GM21381 (cell line): ENCODE measurements around the gene PFN1.
A peak's percentile ranks its signal among the peaks of the same experiment; 100 is the strongest.

Experiments
- ATAC-seq: cut with Tn5 transposase; IDR thresholded peaks from one replicate; pipeline ENCODE4 v1.9.1; 2021; ENCODE audit warnings: mild to moderate bottlenecking, moderate library complexity; ENCODE audit not compliant: unreplicated experiment

PFN1 gene

DNA sequence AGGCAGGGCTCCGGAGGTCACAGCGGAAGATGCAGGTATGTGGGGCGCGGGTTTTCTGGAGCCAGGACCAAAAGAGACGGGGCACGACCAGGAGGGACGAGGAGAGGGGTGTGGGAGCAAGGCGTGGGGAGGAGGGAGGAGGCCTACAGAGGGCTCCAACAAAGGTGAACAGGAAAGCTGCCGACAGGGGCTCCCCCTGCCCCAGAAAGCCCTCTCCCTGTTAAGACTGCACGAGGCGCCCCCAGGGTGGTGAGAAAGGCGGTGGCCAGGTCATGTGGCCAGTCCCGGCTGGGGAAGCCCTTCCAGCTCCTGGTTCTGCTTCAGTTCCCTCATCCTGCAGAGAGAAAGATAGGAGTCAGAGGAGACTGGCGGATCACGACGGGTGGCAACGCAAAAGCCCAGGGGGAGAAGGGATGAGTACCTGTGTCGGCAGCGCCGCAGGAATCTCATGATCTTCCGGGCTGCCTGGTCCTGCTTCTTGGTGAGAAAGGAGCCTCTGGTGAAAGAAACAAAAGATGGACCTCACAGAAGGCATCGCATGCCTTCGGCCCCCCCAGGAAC lies 20.2 kb upstream of the PFN1 start:
- ATAC-seq: no peak

DNA sequence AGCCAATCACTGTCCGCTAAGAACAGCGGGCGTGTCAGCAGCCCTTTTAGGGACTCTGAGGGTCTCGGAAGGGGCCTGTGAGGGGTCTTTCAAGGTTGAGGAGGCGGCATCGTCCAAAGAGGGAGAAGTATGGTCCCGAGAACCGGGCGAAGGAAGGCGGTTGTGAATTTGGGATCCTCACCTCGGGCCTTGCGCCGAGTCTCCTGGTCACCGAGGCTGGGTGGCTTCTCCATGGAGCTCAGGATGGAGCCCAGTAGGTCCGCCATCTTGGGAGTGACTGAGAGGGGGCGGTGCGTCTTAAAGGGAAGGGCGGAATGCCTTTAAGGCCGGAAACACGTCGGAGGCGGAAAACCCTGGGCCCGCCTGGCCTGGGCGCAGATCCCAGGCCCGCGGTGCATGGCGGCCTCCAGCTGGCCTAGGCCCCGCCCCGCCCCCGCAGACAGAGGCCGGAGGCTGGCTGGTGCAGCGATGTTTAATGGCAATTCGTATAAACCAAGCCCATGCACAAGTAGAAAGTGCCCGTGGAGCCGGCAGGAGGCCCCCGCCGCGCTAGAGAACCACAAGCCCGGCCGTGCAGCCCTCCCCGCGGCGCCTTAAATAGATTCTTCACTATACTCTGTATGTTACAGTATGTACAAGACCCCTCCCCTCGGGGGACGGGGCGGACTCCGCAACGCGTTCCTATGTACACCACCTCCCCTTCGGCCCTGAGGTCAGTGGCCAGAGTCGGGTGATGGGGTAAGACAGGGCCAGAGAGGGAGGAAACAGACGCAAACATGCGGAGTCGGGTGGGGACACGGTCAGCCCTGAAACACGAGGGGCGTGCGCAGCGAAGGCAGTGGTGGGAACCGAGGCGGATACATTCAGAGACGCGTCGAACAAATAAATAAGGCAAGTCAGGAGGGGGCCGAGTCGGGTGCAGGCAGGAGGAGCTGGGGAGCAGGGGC lies 19.5 kb upstream of the PFN1 start, which contains the start of gene SPAG7:
Gene SPAG7, minus strand, starts transcription at position 279 of the 947 bp plus-strand sequence. Its CDS starts 13 bp downstream, at position 266.
- ATAC-seq: peak; percentile 61

DNA sequence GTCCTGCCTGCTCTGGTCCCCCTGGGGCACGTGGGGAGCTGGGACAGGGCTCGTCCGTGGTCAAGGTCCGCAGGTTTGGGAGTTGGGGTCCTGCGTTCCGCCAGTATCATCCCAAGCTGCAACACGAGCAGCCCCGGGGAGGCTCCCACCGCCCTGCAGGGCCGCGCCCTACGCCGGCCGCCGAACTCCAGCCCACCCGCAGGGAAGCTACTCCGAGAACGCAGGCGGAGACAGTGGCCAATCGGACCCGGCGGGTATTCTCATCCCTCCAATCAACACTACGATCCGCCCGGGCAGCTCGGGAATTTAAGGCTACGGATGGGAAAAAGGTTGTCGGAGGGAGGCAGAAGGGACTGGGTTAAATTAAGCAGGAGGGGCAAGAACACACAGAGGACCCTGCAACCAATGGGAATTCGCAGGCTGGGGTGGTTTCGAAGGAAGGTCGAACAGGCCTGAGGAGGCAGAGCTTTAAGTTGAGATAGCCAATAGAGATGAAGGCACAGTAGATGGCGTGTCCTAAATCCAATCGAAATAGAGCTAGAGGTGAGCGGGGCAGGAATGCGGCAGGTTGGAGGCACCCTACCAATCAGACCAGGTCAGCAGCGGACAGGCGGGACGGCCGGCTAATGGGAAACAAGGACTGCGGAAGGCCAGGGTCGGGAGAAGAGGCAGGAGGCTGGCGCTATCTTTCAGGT lies 18.7 kb upstream of the PFN1 start:
- ATAC-seq: peak; percentile 73

DNA sequence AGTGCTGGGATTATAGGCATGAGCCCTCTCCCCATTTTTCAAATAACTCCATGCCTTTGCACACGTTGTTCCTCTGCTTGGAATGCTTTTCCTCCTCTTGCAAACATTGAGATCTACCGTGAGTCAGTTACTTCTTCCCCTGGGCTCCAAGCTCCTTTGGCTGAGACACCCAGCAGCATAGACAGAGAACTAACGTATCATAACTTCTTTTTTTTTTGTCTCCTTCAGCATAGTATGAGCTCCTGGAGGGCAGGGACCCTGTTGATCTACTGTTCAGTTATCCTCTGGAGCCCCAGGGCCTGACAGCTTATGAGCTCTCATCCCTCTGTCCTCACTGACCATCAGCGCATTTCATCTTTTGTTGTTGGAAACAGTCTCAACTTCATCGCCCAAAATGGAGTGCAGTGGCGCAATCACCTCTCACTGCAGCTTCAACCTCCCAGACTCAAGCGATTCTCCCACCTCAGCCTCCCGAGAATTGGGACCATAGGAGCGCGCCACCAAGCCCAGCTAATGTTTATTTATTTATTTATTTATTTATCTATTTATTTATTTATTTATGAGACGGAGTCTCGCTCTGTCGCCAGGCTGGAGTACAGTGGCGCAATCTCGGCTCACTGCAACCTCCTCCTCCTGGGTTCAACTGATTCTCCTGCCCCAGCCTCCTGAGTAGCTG lies 17.1 kb upstream of the PFN1 start:
- no peak for ATAC-seq

DNA sequence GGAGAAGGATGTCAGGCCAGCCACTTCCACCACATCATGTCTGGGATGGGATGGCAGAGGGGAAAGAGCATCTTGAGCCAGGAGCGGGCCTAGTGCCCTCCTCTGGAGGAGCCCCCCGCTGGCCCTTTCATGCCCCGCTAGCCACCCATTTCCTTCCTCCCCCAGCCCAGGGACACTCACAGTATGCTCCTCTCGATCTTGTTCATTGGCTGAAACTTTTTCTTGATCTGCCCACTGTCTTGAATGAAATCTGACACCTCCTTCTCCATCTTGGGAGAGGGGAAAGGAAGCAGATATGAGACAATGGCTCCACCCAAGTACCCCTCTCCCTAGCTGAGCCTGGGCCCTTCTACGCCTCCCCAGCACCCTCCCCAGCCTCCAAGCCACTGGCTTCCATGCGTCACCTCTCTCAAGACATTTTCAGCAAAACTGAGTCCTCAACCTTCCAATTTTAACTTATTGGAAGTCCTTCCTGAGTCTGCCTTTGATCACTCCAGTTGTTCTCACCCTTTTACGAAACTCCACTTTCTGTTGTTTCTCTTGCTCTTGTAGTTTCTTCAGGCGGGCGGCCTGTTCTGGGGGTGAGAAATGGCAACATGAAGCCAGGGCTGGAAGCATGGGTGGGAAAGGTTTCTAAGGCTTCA lies 12.1 kb upstream of the PFN1 start:
- no peak for ATAC-seq

DNA sequence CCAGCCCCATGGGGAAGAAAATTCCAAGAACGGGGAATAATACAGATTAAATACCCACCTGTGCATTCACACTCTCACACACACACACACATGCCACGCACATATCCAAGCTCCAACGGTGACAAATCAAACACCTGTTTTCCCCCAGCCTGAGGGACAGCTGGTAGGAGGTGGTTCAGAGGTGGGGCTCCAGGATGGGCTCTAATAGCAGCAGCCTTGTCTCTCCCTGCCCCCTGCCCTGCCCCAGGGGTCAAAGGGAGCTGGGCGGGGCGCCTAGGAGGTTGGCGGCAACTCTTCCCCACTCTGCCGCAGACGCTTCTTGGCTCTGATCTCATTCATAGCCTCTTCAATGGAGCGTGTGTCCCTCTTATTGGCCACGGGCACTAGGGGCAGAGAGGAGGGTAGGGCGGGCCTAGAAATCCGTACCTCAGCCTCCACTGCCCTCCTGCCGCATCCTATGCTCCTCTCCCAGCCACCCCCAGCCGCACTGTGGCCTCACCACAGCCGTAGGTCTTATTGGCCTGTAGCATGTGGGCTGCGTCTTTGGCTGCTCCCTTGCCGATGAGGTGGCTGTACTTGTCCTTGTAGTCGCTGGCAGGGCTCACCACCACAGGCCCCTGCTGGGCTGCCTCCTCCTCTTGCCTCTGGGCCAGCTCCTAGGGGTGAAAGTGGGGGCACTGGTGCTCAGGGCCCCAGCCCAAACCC lies 11.1 kb upstream of the PFN1 start:
- no peak for ATAC-seq

DNA sequence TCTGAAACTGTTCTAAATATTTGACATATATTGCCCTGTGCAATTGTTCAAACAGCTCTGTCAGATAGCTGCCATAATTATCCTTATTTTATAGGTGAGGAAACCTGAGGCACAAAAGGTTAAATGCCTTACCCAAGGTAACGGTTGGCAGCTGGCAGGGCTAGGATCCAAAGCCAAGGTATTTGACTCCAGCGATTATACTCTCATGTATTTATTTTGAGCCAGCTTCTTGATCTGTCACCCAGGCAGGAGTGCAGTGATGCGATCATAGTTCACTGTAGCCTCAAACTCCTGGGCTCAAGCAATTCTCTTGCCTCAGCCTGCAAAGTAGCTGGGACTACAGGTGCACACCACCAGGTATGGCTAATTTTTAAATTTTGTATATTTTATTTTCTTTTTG lies 9.8 kb upstream of the PFN1 start:
- ATAC-seq: no peak

DNA sequence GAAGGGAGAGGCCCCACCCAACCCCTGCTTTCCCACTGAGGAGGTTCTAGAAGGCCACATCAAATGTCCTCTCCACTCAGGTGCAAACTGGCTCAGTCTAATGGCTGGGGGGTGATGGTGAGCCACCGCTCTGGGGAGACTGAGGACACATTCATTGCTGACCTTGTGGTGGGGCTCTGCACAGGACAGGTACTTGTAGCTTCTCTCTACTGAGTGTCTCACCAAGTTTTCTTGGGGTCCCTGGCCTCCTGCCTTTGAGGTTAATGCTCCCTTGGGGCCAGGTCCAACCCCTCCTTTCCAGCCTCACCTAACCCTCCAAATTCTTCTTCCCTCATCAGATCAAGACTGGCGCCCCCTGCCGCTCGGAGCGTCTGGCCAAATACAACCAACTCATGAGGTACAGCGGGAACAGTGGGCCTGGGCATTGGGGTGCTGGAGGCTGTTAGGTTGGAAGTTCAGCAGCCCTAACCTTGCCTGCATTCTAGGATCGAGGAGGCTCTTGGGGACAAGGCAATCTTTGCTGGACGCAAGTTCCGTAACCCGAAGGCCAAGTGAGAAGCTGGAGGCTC lies 8.2 kb upstream of the PFN1 start:
- ATAC-seq: no peak

DNA sequence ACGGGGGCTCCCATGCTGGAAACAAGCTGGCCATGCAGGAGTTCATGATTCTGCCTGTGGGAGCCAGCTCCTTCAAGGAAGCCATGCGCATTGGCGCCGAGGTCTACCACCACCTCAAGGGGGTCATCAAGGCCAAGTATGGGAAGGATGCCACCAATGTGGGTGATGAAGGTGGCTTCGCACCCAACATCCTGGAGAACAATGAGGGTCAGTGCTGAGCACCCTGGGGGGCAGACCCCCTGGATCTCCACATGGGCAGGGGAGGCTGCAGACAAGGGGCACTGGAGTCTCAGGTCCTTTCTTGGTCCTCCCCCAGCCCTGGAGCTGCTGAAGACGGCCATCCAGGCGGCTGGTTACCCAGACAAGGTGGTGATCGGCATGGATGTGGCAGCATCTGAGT lies 6.8 kb upstream of the PFN1 start:
- ATAC-seq: no peak

DNA sequence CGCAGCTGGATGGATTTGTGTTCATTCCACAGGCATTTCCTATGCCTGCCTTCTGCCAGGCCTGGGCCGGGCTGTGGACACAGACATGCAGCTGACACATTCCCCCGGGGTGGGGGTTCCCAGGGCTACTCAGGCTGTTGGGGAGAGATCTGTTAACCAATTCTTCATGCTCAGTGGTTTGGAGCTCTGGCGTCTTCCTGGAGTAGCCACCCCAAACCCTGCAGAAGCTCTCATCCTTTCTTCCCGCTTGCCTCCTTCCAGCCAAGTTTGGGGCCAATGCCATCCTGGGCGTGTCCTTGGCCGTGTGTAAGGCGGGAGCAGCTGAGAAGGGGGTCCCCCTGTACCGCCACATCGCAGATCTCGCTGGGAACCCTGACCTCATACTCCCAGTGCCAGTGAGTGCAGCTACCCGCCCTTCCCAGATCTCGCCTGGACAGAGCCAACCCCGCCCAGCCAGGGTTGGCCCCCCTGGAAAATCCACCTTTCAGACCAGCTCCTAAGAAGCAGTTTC lies 5.2 kb upstream of the PFN1 start:
- no peak for ATAC-seq

DNA sequence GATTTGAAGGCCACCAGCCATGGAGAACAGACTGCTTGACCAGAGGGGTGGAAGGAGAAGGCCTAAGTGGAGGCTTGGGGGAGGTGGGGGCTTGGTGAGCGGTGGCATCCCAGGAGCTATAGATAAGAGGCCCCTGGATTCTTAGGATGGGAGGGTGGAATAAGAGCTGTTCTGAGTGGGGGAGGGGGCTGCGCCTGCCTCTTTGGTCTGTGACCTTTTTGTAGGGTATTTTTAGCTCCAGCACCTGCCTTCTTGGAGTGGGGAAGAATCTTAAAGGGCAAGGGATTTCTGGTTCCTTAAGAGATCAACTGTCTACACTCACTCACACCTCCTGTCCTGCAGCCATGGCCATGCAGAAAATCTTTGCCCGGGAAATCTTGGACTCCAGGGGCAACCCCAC lies 3.2 kb upstream of the PFN1 start:
- no peak for ATAC-seq

DNA sequence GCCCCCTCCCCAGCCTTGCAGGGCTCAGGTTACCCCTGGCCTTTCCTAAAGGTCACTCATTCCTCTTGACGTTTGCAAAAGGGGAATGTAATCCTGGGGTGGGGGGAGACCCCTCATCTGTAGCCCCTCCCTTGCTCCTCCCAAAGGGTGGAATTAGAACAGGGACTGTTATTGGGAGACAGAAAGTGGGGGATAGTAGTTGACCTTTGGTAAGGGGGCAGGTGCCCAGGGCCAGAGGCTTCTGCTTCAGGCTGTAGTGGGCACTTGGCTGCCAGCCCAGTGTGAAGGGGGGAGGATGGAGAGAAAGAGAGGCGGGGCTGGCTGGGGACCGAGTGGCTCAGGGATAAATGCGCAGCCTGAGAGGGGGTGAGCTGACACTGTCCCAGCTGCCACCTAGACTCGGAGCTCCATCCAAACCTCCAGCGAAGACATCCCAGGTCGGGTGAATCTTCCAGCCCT lies 2.4 kb upstream of the PFN1 start, which contains the start of gene ENO3:
Gene ENO3, plus strand, starts transcription at position 374 of the 459 bp plus-strand sequence. CDS start 711 bp downstream, outside the sequence.
- no peak for ATAC-seq

DNA sequence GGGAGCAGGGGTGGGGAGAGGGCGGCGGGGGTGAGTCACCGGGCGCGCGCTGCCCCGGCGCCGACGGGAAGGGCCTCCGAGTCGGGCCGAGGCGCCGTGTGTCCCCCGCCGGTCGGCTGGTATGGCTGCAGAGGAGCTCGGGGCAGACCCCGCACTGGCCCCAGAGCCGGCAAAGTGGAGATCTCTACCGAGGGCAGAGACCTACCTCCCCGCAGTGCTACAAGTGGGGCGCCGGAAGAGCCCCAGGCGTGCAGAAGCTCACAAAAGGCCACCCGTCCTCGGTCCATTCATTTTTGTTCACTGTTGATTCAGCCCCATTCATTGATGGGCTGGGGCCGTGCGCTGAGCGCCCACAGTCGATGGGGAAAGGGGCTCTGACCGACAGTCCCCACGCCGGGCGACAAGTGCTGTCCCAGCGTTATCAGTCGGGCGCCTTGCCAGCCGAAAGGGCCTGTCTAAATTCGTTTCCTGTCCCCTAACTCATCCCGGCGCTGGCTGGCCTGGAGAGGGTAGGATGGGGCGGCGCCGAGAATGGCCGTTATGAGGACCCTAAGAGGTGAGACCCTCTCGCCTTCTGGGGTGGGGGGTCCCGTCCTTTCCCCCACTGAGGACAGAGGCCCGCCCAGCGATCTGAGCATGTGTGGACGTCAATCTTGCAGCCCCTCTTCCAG lies 1.9 kb upstream of the PFN1 start:
- no peak for ATAC-seq

DNA sequence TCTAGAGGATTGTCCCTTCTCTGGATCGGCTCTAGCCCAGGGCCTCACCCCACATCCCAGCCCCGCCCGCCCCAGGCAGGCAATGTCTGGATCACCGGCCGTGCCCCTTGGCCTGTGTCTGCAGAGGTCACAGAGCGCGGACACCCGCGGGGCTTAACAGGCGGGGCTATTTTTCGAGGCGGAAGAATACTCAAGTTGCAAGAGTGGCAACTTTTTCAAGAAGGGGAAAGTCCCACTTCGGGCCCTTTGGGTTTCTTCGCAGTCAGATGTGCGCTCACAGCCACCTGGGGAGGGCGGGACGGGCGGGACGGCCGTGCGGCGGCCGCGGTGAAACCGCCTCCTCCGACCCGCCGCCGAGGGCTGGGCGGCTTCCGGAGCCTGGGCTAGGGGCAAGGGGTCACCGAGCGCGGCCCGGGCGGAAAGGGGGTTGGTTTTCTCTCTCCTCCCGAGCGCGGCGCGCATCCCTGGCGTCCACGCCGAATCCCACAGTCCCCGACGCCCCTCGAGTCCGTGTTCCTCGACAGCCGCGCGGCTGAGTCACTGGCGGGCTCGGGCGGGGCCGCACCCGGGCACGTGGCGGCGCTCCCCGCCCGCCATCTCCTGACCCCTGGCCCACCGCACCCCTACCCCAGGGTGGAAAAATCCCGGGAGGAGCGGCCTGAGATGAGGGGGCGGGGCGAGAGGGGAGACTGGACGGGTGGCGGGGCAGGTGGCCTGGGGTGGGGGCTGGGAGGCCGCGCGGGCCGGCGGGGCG lies 1.2 kb upstream of the PFN1 start:
- ATAC-seq: peak; percentile 28

DNA sequence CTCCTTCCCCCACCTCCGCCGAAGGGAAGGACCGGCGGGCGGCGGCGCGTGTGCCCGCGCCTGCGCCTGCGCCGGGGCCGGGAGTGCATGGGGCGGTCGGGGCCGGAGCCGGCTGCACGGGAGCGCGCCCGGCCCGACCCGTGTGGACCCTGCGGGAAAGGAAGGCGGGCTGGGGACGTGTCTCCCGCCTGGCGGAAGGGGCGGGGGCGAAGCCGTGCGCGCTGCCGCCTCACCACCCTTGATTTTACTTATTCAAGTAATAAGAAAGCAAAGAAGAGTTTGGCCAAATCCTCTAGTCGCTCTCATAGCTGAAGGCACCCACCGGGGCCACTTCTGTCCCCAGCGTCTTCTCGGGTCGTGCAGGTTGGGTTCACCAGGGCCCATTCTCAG lies 596 bp upstream of the PFN1 start:
- peak; percentile 36 for ATAC-seq

DNA sequence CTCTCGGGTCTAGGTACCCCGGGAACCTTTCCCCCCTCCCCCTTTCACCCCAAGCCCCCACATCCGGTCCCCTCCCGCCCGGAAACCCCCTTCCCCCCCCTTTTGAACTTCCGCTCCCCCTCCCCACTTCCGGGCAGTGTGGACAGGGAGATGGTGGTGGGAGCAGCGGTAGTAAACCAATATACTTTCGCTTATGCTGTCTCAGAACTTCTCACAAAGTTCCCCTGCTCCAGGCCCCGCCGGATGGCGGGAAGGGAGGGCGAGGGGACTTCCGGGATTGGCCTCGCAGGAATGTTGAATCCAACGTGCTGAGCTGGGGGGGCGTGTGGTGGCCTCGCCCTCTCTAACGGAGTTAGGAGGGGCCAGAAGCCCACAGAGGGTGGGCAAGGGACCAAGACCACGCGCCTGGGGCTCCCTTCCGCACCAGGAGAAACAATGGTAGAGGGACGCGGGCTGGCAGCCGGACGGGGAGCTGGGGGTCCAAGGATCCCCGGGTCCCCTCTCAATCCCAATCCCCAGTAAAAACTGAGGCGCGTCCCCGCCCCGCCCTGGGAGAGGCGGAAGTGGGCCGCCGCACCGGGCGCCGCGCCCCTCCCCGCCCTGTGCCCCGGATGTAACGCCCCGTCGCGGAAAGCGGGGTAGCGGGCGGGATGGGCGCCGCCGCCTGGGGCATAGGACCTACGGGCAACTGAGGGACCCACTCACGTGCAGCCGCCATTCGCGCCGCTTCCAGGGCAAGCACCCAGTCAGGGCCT lies 742 bp downstream of the PFN1 start:
- ATAC-seq: peak; percentile 7

DNA sequence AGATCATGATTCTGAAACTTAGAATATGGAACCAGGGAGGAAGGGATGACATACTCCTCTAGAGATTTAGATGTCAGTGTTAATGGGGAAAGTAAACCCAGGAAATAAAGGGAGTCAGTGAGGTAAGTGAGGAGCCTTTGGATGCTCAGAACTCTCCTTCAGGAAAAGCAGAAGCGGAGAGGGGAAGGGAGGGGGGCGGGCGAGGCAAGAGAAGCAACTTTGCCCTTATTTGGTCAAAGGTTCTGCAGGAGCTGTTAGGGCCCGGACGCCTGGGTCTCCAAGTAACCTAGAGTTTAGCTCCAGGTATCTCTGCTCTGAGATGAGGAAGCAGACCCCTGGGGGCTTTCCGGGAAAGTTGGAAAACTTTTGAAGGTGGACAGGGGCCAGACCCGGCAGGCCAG lies 1.3 kb downstream of the PFN1 start:
- no peak for ATAC-seq
